ENCODE results near the gene CITED2.

CITED2 gene

DNA sequence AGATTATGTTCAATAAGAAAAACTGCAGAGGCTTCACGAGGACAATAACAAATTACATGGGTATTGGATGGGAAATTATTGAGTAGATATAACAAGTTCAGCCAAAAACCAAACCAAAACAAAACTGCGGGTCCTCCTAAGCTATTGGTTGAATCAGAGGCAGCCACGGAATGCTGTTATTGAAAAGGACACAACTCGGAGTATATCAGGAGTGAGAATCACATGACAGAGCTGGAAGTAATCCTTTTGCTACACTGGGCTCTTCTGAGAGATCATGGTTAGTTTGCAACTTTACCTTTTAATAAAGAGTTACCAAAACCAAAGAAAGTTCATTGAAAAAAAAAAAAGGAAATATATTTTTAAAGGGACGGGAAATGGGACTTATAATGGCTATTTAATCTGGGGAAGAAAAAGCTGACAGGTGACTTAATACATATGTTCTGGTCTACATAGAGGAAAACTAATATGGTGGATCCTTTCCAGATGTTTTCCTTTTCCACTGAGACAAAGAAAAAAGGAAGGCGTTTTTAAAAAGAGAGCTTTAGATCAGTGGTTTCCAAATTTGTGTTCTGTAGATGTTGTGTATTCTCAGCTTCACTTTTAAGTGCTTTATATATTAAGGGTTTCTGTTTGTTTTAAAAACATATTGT, 6.9 kb upstream of the CITED2 start:
- no peak for DNase-seq (ENCODE audit: low spot score)

DNA sequence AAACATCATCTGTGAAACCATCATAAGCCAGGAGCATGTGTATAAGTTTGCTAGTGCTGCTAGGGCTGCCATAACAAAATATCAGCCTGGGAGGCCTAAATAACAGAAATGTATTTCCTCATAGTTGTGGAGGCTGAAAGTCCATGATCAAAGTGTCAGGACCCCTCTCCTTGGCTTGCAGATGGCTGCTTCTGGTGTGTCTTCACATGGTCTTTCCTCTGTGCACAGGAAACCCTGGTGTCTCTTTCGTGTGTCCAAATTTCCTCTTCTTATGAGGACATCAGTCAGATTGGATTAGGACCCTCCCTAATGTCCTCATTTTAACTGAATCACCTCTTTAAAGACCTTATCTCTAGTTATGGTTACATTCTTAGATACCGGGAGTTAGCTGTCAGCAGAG, 6.2 kb upstream of the CITED2 start:
- no peak for DNase-seq (ENCODE audit: low spot score)

DNA sequence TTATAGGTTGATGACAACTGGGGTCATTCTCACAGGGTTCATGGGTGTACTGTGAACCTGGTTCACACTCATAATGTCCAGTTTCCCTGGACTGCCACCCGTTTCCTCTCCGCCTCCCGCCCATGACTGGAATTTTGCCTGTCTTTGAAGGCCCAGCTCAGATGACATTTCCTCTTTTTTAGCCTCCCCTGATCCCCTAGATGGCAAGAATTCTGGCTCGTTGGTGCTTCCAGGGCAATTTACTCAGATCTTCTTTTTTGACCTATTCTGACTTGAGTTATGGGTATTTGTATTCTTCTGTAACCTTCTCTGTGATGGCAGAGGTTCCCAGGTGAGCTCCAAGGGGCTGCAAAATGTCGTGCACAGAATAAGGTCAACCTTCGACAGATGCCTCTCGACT, 5.7 kb upstream of the CITED2 start:
- DNase-seq (ENCODE audit: low spot score), result no peak

DNA sequence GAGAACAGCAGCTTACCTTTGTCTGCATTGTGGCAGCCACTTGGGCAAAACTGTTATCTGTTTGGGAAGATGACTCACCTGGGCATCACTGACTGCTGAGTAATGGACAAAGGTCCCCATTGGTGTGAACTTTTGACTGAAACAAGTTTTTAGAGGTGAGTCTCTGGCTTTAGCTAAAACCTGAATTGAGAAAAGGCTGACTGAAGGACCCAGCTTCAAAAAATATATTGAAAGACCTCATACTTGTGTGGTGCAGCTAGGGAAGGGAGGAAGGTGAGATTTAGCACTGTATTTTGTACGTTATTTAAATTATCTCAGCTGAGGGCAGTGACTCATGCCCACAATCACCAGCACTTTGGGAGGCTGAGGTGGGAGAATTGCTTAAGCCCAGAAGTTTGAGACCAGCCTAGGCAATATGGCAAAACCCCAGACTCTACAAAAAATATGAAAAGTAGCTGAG, 4.5 kb upstream of the CITED2 start:
- no peak for DNase-seq (ENCODE audit: low spot score)

DNA sequence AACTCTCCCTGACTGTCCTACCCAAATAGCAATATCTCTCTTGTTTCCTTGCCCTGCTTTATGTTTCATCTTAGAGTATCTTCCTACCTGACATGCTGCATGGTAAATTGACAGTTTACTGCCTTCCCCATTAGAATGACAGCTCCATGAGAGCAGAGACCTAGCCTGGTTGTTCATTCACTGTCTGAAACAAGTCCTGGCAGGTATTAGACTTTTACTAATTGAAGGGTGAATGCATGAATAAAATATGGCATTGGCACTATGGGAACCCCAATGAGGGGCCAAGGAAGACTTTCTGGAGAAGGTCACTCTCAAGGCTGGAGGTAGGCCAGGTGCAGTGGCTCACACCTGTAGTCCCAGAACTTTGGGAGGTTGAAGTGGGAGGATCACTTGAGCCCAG, 3.8 kb upstream of the CITED2 start:
- DNase-seq (ENCODE audit: low spot score), result no peak

DNA sequence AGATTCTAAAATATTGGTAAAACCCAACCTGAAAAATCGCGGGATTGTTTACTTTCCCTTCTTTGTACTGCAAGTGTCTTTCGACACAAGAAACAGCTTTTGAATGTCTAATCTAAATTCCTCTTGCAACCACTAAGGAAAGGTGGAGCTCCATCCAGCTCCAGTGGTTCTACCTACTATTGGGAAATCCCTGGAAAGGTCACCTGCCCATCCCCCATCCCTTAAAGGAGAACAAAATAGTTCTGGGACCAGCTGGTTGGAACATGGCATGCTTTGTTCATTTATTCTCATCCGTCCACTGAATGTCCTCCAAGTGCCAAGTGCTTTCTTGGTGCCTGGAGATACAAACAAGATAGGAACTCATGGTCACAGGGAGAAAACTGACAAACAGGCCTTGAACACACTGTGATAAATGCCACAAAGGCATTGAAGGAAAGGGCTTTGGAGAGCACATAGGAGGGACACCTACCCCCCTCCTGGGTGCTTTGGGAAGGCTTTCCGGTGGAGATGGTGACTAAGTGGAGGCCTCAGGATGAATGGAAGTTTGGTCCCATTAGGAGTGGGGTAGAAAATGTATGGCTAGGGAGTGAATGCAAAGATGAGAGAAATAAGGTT, 2.3 kb upstream of the CITED2 start:
- no peak for DNase-seq (ENCODE audit: low spot score)

DNA sequence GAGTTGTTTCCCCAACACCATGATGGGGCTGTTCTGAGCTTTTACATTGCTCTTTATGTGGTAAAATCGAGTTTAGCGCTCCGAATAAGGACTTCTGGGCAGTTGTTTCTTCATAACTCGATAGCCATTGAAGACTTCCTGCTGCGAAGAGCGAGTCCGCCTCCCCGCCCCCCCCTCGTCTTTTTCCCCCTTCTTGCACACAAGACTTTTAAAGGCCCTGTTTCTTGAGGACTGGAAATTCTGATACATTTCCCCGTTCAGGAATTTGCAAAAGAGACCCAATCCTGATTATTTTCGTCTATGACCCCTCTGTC, 1.5 kb upstream of the CITED2 start:
- no peak for DNase-seq (ENCODE audit: low spot score)

DNA sequence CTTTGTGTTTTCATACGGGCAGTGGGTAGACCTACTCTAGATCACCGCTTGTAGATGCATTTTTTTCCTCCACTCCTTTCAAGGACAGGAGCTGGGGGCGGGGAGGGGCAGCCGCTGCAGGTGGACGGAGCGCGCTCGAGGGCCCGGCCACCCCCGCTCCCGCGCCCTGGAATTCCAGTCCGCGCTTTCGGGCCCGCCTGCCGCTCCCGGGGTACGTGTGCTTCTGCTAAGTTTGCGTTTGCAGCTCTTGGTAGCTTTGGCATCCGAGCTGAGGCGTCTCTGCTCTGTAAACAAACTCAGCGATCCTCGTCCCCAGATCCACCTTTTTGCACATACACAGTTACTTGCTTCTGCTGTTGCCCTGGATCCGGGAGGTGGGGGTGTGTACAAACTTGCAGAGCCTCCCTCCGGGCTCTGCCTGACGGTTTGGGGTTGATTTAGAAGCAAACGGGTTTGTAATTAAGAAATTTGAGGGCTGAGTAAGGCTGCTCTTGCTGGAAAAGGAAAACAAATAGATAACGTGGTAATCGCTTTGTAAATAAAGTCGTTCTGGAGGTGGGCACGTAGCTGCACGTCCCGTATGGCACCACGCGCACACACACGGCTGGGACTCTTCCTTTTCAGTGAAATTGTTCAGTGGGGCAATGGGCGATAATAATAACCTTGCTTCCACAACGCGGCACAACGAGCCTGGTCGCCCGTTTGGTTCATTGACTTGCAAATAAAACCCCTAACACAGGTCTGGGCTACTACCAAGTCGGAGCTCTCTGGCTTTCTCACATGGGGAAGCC, 973 bp upstream of the CITED2 start:
- peak; percentile 91 for DNase-seq (ENCODE audit: low spot score)

DNA sequence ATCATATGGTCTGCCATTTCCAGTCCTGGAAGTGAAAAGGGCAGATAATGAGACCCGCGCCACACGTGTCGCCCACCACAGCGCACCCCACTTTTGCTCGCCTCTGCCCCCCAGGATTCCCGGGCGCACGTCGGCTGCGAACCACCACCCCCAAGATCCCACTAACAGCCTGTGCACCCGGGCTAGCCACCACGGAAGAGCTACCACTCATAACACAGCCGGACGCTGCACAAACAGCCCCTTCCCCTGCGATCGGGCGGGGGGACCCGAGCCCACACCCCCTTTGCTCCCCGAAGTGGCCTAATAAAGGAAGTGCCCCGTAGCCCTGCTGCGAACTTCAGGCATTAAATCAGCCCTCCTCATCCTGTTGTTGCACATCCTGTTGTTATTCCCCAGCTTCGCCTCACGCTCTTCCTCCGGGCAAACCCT, 506 bp downstream of the CITED2 start:
- DNase-seq (ENCODE audit: low spot score), result no peak

DNA sequence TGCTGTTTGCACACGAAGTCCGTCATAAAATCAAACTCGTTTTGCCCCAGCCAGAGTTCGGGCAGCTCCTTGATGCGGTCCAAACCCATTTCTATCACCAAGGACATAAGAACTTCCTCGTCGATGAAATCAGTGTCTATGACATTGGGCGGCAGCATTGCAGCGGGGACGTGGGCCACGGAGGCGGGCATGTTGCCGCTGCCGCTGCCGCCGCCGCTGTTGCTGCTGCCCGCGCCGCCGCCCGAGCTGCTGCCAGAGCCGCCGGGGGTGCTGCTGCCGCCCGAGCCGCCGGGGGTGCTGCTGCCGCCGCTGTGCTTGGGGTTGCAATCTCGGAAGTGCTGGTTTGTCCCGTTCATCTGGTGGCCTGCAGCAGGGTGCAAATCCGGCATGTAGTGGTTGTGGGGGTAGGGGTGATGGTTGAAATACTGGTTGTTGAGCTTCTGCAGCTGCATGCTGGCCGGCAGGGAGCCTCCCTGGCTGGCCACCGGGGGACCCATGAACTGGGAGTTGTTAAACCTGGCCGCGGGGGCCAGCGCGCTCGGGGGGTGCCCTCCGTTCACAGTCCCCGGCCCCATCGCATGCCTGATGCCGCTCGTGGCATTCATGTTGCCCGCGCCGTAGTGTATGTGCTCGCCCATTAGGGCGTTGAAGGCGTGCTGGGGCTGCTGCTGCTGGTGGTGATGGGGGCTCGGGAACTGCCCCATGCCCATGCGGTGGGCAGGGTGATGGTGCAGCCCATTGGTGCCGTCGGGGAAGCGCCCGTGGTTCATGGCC, 1.1 kb downstream of the CITED2 start:
- DNase-seq (ENCODE audit: low spot score), result peak; percentile 47

DNA sequence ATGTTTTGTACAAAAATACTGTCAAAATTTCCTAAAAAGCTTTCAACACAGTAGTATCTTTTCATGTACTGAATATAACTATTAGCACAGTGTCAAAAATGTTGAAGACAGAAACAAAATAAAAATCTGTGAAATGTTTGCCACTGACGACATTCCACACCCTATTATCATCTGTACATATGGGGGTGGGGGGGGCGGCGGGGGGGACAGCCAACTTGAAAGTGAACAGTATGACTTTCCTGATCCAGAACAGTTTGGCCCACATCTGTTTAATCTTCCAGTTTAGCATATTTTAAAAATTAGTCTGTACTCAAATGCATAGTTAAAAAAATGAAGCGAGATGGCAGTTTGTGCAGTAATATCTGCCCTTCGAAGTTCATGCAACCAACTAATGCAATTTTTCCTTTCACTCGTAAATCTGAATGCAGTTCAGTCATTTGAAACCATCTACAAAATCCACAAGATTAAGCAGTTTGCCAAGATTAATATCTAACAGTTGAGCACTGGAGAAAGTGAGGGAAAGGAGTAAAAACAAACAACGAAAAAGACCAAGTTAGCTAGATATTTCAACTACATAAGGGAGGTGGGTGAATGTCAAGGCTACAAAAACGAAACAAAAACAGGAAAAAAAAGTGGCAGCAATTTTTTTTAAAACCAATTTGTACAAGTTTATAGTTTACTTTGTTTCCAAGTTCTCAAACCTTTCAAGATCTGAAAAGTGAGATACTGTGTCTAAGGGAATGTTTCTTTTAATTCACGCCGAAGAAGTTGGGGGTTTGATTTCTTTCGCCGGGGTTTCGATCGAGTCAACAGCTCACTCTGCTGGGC, 1.9 kb downstream of the CITED2 start:
- DNase-seq (ENCODE audit: low spot score), result no peak

DNA sequence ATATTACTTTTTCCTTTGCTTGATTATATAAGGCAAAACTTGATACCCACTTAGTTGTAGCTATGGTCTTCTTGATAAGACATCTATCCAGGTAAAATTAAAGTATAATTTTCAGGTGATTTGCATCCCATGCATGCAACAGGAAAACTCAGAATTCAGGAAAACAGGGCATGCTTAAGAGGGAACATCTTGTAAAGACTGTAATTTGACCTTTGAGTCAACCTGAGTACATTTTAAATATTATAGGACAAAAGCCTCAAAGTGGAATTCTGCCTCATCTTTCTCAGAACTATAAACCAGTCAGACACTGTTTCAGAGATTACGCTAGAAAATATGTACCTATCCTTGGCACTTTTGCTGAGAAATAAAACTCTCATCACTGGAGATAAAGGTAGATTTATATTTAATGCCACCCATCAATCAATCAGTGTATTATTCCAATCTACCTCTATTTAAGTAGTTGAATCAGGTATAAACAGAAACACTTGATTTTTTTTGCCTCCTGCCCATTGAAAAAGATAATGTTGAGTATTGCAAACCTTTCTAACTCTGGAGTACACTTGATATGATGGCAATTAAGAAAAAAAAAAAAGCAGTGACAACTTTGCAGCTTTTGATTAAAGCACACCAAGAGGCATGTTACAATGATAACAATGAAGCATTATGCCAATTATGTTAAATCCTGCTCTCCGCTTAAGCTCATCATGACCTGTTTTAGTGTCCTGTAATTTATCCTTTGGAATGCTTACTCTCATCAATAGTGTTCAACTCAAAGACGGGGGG, 2.8 kb downstream of the CITED2 start:
- no peak for DNase-seq (ENCODE audit: low spot score)

DNA sequence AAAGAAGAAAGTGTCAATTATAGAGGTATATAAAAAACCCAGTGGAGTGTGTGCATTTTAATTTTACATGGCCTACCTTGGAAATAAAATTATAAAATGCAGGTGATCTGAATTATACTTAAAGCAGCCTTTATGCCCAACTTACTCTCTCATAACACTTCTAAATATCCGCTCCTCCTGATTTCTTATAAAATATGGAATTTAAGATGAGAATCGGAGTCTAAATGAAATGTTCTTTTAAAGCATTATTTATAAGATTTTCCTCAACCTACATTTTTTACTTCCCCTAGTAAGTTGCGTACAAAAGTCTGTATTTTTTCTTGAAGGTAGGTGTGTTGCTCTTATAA, 3.5 kb downstream of the CITED2 start:
- DNase-seq (ENCODE audit: low spot score), result no peak

DNA sequence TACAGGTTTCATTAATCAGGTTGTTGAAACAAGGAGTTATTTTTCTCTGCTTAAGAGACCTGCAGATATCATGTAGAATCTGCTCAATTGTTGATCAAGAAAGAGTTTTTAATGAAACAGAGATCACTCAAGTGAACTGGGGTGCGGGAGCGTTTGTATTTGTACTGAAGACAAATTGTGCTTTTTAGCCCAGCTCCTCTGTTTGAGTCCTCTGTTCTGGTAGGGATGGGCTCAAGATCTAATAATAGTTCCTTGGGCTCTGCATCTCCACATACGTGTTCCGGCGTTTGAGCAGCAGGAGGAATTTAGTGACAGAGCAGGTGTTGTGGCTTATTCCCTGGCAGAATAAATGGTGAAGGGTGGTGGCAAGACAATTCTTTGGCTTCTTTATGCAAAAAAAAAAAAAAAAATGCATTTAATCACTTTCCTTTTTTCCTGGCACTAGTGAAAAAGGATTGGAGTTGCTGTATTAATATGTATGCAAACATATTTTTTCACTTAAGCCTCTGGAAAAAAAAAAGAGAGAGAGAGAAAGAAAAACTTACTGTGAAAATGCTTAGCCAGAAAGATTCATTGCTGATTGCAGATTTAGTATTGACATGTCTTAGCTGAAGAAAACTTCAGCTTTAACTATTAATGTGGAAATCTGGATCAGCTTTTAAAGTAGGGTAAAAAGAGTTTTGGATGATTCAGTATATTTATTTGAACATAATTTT, 4.0 kb downstream of the CITED2 start:
- DNase-seq (ENCODE audit: low spot score), result no peak

DNA sequence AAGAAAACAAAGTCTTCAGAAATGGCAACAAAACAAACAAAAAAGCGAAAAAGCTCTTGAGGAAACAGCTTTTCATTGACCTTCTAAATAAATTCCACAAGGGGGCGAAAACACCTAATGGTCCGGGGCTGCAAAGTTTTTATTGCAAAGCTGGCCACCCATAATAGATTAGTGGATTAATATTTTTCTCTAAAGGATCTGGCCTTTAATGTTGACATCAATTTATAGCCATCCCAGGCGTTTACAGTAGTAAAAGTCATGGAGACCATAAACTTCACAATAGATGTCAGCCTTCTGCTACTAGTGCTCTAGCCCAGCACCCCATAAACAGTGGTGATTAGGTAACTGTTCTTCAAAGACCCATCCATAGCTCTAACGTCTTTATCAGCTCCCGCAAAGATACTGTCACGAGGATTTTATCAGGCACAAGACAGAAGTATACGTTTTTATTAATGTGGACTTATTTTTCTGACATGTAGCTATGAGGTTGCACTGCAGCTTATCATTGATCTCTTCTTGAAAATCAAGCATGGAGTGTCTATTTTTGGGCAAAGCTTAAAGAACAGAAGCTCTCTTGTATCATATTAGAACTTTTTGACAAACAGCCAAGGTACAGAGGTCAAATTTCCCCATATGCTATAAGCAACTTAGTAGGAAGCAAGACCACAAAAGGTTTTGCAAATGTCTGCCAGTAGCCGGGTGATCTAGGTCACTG, 4.7 kb downstream of the CITED2 start:
- DNase-seq (ENCODE audit: low spot score), result peak; percentile 44

DNA sequence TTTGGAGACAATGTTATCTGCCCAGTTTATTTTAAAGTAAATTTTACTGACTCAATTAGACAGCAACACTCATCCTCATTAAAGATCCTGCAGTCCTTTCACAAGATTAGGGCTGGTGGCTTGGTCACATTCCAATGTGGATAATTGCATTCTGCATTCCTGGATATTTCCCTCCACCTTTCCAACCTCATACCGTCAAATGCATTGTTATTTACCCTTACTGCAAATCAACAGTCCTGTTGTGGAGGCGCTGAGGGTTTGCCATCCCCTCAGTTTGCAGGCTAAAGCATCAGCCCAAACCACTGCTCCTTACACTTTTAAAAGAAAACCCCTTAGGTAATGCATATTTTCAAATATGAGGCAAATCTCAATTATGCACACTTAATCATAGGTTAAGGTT, 5.4 kb downstream of the CITED2 start:
- no peak for DNase-seq (ENCODE audit: low spot score)

DNA sequence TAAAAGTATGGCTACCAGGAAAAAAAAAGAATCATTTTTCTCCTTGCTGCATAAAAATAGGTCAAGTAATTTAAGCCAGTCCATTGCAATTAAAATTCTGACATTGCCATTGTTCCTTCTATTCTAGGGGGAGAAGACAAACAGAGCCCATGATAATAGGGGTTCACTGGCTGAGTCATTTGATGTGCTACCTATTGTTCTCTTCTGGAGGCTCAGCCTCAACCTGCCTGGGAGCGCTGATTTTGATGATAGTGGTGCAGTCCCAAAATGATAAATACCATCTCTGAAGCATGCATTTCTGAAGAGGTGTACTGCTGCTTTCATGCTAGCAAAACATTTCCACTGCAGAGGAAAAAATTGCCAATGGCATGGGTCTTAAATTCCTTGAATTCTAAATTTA, 5.8 kb downstream of the CITED2 start:
- DNase-seq (ENCODE audit: low spot score), result no peak

DNA sequence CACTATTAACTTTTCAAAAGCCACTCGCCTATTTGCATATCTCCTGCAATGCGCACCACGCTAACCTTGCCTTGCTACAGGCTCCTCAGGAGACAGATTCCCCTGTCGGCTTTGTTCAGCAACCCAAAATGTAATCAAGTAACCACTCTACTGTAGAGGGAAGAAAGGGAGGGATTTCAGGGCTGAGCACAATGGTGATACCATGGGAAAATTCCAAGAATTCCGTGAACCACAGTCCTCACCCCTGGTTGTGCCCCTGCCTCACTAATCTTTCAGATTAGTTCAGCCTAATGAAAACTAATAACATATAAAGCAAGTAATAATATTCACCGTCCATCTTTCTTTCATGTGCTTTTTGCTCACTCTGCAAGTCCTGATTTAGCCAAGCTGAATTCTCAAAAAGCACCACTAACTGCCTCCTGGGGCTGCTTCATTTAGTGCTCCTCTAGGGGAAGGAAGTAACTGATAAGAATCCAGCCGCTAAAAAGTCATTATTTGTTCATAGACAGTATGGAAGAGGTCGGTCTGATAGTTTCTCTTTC, 6.6 kb downstream of the CITED2 start:
- DNase-seq (ENCODE audit: low spot score), result no peak

DNA sequence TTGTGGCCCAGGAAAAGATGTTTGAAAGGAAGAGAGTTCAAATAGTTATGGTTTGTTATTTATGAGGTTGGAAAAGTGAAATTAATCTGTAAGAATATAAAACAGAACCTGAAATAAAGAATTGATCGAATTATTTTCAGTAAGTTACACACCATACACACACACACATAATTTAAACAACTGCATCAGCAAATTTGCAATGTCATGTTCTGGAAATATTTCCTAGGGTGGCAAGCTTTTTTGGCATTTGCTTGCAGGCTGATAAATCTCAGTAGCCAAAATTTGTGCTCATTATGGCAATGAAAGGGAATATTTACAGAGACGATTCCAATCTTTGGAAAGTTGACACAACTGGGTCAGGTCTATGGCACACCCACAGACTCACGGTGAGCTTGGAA, 9.5 kb downstream of the CITED2 start:
- DNase-seq (ENCODE audit: low spot score), result no peak
